Suprapubic skin (tissue), 4 donors: ENCODE measurements around the gene WDR81. TPM values are rescaled to one million over a fixed set of nuclear protein-coding genes. Genes with fewer than 3 reads are reported as not detected.
A peak's percentile ranks its signal among the peaks of the same experiment; 100 is the strongest.

ENCODE experiments used
- DNase-seq, 2 donors: peaks; one replicate each; pipeline ENCODE4 v3.0.0-alpha.2; 2019; ENCODE audit warnings: low spot score in 2 of 2
- H3K27ac ChIP-seq: fragments of 200-600 bp; sonication (generic); one replicate; pipeline ENCODE4 v1.5.1; 2019
- H3K27me3 ChIP-seq: fragments of 200-600 bp; sonication (generic); one replicate; pipeline ENCODE4 v1.5.1; 2019
- H3K36me3 ChIP-seq: fragments of 200-600 bp; sonication (generic); one replicate; pipeline ENCODE4 v1.5.1; 2019
- H3K4me1 ChIP-seq: fragments of 200-600 bp; sonication (generic); one replicate; pipeline ENCODE4 v1.5.1; 2019
- H3K4me3 ChIP-seq: fragments of 200-600 bp; sonication (generic); one replicate; pipeline ENCODE4 v1.5.1; 2019; ENCODE audit warnings: mild to moderate bottlenecking
- H3K9me3 ChIP-seq: fragments of 200-600 bp; sonication (generic); one replicate; pipeline ENCODE4 v1.5.1; 2019
- EP300 ChIP-seq: sonication (generic); formaldehyde crosslinking; IDR thresholded peaks from one replicate; pipeline ENCODE4 v1.6.1; 2017; ENCODE audit warnings: antibody characterized with exemption
- POLR2A ChIP-seq, 2 donors: fragments of 450-650 bp; IDR thresholded peaks; one replicate each; pipeline ENCODE4 v1.6.1; 2017; ENCODE audit warnings: antibody characterized with exemption in 2 of 2, mild to moderate bottlenecking in 2 of 2, moderate library complexity in 2 of 2
- POLR2AphosphoS5 ChIP-seq, 3 donors: sonication (generic); formaldehyde crosslinking; IDR thresholded peaks; one replicate each; pipeline ENCODE4 v1.6.1; 2017; ENCODE audit warnings: antibody characterized with exemption in 3 of 3
- WGBS: methylation state at CpG from one replicate; pipeline ENCODE4 v1.1.5; 2018; 5-methylcytosine and 5-hydroxymethylcytosine counted together
- total RNA-seq, 4 donors: library from RNA; depleted of rRNA; stranded (reverse); fragments of >200 nt; gene quantifications; one replicate each; pipeline ENCODE4 v1.1.0, GENCODE V29; 2016
- TF ChIP-seq, protein P1 (sequence below), 2 donors: fragments of 200-600 bp in 1 of 2; fragments of 450-650 bp in 1 of 2; sonication (generic) in 1 of 2; IDR thresholded peaks; one replicate each; pipeline ENCODE4 v1.5.1; 2016 to 2019; ENCODE audit warnings: antibody characterized with exemption in 2 of 2, mild to moderate bottlenecking in 1 of 2, moderate library complexity in 1 of 2

WDR81 gene
- total RNA-seq, 4 donors from 2014 or later, result 40.0 to 61.7 (median 51.3) TPM

DNA sequence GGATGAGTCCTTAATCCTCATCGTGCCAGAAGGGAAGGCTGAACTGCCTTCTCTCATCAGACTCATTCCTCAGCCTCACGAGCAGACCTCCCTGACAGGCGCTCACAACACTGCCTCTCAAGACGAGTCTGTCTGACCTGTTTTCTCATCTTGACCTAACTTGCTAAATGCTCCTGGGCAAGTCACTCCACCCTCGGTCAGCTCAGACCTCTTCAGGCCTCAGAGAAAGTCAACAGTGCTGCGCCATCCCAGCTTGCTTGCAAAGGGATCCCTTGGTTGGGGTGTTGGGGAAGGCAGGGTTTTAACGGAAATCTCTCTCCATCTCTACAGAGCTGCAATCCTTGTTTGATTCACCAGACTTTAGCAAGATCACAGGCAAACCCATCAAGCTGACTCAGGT, 52.4 kb downstream of the WDR81 start:
- 87% methylated on average over 7 of the region's 7 CpGs for WGBS
- no peaks in the 10 kb centered on the region for H3K9me3 ChIP-seq

DNA sequence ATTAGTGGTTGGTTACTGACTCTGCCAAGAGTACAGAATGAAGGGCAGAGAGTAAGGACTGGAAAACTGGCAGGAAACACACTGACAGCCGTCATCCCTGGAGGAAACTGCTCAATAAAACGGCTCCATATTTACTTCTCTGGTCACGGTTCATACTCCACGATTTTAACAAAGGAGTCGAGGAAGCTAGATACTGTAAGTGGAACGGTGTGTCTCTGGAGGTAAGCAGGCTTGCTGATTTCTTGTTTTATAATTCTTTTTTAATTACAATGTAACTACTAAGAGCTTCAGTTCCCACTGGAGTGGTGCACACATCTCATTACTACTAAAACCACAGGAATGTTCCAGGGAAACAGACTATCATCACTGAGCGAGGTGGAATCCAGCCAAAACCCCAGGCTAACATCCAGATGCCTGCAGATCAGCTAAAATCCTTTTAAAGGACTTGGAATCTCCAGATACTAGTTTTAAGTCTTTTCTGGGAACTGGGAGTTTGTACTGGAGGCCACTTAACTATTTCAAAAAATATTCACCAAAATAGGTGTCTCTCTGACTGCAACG, 55.1 kb downstream of the WDR81 start:
- peaks cover 67% of the 10 kb centered on the region for H3K4me1 ChIP-seq
- 39% methylated on average over 8 of the region's 8 CpGs for WGBS
- peak; percentile 93 for DNase-seq
- H3K9me3 ChIP-seq, result no peaks in the 10 kb centered on the region
- peak overlapping the region; percentile 98 for H3K27ac ChIP-seq
- no peak overlapping the region for H3K4me3 ChIP-seq
- TF ChIP-seq EP300, result no peak
- no peak for TF ChIP-seq POLR2AphosphoS5 (IDR thresholded peaks at IDR 0.05)
- TF ChIP-seq POLR2A (IDR thresholded peaks at IDR 0.05), result no peak
- TF ChIP-seq, protein P1, sequence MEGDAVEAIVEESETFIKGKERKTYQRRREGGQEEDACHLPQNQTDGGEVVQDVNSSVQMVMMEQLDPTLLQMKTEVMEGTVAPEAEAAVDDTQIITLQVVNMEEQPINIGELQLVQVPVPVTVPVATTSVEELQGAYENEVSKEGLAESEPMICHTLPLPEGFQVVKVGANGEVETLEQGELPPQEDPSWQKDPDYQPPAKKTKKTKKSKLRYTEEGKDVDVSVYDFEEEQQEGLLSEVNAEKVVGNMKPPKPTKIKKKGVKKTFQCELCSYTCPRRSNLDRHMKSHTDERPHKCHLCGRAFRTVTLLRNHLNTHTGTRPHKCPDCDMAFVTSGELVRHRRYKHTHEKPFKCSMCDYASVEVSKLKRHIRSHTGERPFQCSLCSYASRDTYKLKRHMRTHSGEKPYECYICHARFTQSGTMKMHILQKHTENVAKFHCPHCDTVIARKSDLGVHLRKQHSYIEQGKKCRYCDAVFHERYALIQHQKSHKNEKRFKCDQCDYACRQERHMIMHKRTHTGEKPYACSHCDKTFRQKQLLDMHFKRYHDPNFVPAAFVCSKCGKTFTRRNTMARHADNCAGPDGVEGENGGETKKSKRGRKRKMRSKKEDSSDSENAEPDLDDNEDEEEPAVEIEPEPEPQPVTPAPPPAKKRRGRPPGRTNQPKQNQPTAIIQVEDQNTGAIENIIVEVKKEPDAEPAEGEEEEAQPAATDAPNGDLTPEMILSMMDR (IDR thresholded peaks at IDR 0.05), result no peak
- no peaks in the 10 kb centered on the region for H3K27me3 ChIP-seq
- H3K36me3 ChIP-seq, result peaks cover 45% of the 10 kb centered on the region

More for the DNA sequence above, 52.4 kb downstream of the WDR81 start:
- DNase-seq, result no peak
- H3K4me3 ChIP-seq, result no peak overlapping the region
- H3K27me3 ChIP-seq, result no peaks in the 10 kb centered on the region
- H3K27ac ChIP-seq, result no peak overlapping the region
- peaks cover 46% of the 10 kb centered on the region for H3K36me3 ChIP-seq
- peaks cover 60% of the 10 kb centered on the region for H3K4me1 ChIP-seq
- TF ChIP-seq EP300, result no peak
- no peak for TF ChIP-seq POLR2AphosphoS5 (IDR thresholded peaks at IDR 0.05)
- TF ChIP-seq POLR2A (IDR thresholded peaks at IDR 0.05), result no peak
- TF ChIP-seq, protein P1 (IDR thresholded peaks at IDR 0.05), result no peak

DNA sequence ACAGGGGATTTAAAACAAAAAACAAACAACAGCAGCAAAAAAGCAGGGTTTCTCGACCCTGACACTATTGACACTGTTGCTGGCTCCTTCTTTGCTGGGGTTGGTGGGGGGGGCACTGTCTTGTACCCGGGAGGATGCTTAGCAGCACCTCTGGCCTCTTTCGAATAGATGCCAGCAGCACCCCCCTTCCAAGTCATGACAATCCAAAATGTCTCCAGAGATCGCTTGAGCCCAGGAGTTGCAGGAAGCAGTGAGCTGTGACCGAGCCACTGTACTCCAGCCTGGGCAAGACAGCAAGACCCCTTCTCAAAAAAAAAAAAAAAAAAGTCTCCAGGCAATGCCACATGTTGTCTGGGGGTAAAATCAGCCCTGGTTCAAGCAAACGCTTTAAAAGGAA, 57.7 kb downstream of the WDR81 start:
- Histone ChIP-seq H3K36me3 (peaks cover 26% of the 10 kb centered on the region), H3K9me3 (no peaks in the 10 kb centered on the region), H3K4me1 (peaks cover 71% of the 10 kb centered on the region)

DNA sequence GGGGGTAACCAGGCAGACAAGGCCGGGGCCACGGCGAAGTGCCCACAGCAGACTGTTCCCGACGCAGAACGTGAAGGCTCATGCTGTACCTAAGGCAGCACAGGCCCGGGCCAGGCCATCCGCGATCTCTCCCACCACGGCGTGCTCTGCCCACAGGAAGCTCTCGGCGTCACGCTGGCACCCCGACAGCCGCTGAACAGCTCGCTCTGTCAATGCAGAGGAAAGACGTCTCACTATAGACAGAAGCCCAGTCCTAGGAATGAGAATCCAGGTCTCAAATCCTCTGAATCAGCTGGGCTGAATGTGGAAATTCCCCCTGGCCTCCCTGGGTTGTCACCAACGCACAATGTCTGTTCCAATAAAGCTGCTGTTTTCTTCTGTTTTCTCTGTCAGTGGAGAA, 58.8 kb downstream of the WDR81 start:
- 52% methylated on average over 19 of the region's 19 CpGs for WGBS
- Histone ChIP-seq H3K4me1 (peaks cover 76% of the 10 kb centered on the region), H3K27ac (peak overlapping the region; percentile 98), H3K9me3 (no peaks in the 10 kb centered on the region), H3K27me3 (no peaks in the 10 kb centered on the region), H3K36me3 (peaks cover 16% of the 10 kb centered on the region), H3K4me3 (peak overlapping the region; percentile 32)
- TF ChIP-seq, protein P1 (IDR thresholded peaks at IDR 0.05), result no peak
- TF ChIP-seq POLR2AphosphoS5 (IDR thresholded peaks at IDR 0.05), result no peak
- no peak for TF ChIP-seq EP300
- no peak for TF ChIP-seq POLR2A (IDR thresholded peaks at IDR 0.05)
- peak in 1 of 2 donors; percentile 78 for DNase-seq

More for the DNA sequence above, 57.7 kb downstream of the WDR81 start:
- 69% methylated on average over 6 of the region's 6 CpGs for WGBS
- TF ChIP-seq POLR2AphosphoS5 (IDR thresholded peaks at IDR 0.05) (no peak), POLR2A (IDR thresholded peaks at IDR 0.05) (no peak), EP300 (no peak)
- TF ChIP-seq, protein P1 (IDR thresholded peaks at IDR 0.05), result no peak
- no peaks in the 10 kb centered on the region for H3K27me3 ChIP-seq
- peak overlapping the region; percentile 98 for H3K27ac ChIP-seq
- peak in 1 of 2 donors; percentile 56 for DNase-seq
- peak overlapping the region; percentile 10 for H3K4me3 ChIP-seq

DNA sequence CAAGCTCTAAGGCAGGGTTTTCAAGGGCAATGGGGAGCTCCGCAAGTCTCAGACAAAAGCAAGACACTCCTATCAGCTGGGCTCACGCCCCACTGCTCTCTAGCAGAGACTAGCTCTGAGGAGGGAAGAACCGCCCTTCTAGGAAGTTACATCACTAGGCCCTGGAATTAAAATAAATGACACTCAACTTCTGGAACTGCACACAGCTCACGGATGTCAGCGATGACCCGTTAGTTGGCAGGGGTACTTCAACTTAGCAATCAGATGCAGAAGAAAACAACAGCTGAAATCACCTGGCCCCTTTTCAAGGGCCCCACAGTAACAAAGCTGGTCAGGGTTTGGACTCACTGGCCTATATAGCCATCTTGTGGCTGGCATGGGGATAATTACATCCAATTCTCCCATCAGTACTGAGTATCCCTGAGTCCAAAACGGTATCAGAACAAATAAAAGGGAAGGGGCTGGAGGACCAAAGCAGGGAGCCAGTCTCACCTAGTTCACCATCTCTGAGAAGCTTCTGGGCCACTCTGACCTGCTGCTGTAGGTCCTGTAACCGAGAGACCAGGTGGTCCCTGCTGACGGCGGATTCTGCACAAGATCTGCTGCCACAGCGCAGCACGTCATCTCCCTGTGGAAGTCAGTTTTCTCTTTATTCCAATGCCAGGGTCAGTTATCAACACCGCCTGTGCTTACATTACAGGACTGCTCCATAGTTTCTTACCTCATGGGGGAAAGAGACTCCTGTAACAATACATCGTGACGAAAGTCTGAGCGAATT, 59.5 kb downstream of the WDR81 start:
- H3K36me3 ChIP-seq, result peaks cover 16% of the 10 kb centered on the region
- peak; percentile 92 to 95 for DNase-seq
- TF ChIP-seq POLR2AphosphoS5 (IDR thresholded peaks at IDR 0.05) (peak in 2 of 3 donors; percentile 54 to 85), EP300 (no peak), POLR2A (IDR thresholded peaks at IDR 0.05) (peak in 1 of 2 donors; percentile 32)
- TF ChIP-seq, protein P1 (IDR thresholded peaks at IDR 0.05), result peak; percentile 57 to 66
- H3K9me3 ChIP-seq, result no peaks in the 10 kb centered on the region
- H3K27ac ChIP-seq, result peak overlapping the region; percentile 98
- no peaks in the 10 kb centered on the region for H3K27me3 ChIP-seq
- WGBS, result 60% methylated on average over 12 of the region's 16 CpGs
- H3K4me3 ChIP-seq, result peak overlapping the region; percentile 32
- peaks cover 73% of the 10 kb centered on the region for H3K4me1 ChIP-seq
